GM12892 (cell line): Measurements from ENCODE around the gene PROP1. TPM values are rescaled to one million over a fixed set of nuclear protein-coding genes. Genes with fewer than 3 reads are reported as not detected.
"Not testable (repeated sequence)": the region's sequence is repeated elsewhere in the genome, so short reads cannot be mapped to it uniquely, and the experiment has no call there.

Source experiments
- DNase-seq: peaks from one replicate; pipeline ENCODE4 v3.0.0; 2011; ENCODE audit not compliant: insufficient read length
- FAIRE-seq: peaks from 2 replicates; lab custom pipeline; 2011; peaks lifted over from hg19 to GRCh38; lab: Jason Lieb, UNC
- POLR2A ChIP-seq: IDR thresholded peaks from 2 replicates; pipeline ENCODE4 v1.6.1; 2011; ENCODE audit warnings: low read depth, low read length, control low read depth
- POLR2AphosphoS5 ChIP-seq: IDR thresholded peaks from 2 replicates; pipeline ENCODE4 v1.6.1; 2011; ENCODE audit warnings: low read depth, low read length, control low read depth
- TAF1 ChIP-seq: IDR thresholded peaks from 2 replicates; pipeline ENCODE4 v1.6.1; 2011; ENCODE audit warnings: low read depth, mild to moderate bottlenecking, control low read depth, low read length, borderline replicate concordance
- polyA plus RNA-seq: library from polyadenylated mRNA; unstranded; fragments of >200 nt; gene quantifications from one replicate; pipeline ENCODE4 v1.2.1, GENCODE V29; 2012; ENCODE audit warnings: missing spikeins, inconsistent platforms; ENCODE audit not compliant: missing spikeins

Gene PROP1
- polyA plus RNA-seq: not detected

GRCh38 chr5:177995691-177996595 is at the start of gene PROP1:
TSS of gene PROP1 (minus strand) at chr5:177996242. CDS start at chr5:177995933, 309 bp downstream.
- DNase-seq (no peak), FAIRE-seq (no peak)
- no peak for TF ChIP-seq POLR2AphosphoS5

GRCh38 chr5:178019379-178020030 is 23.5 kb upstream of the PROP1 start:
- DNase-seq, FAIRE-seq: not testable (repeated sequence)

- DNase-seq, FAIRE-seq: not testable (repeated sequence)
Measured at GRCh38 chr5:178012758-178013157, 16.7 kb upstream of the PROP1 start.

- FAIRE-seq, DNase-seq: not testable (repeated sequence)
Measured at GRCh38 chr5:178011816-178012554, 15.9 kb upstream of the PROP1 start.

- not testable (repeated sequence) for FAIRE-seq
Measured at GRCh38 chr5:178007272-178007671, 11.2 kb upstream of the PROP1 start.

GRCh38 chr5:178006536-178007231 is 10.6 kb upstream of the PROP1 start:
- FAIRE-seq, DNase-seq: not testable (repeated sequence)

More at GRCh38 chr5:178007272-178007671, 11.2 kb upstream of the PROP1 start:
- not testable (repeated sequence) for DNase-seq

GRCh38 chr5:178006181-178006535 is 10.1 kb upstream of the PROP1 start:
- DNase-seq, FAIRE-seq: not testable (repeated sequence)

- no peak for TF ChIP-seq POLR2A
- no peak for TF ChIP-seq TAF1
- TF ChIP-seq POLR2AphosphoS5: no peak
- no peak for FAIRE-seq
- DNase-seq: no peak
Measured at GRCh38 chr5:177997846-177998245, 1.8 kb upstream of the PROP1 start.

- DNase-seq (no peak), FAIRE-seq (no peak)
- TF ChIP-seq POLR2AphosphoS5: no peak
- TF ChIP-seq POLR2A: no peak
- TF ChIP-seq TAF1: no peak
Measured at GRCh38 chr5:177997319-177997670, 1.3 kb upstream of the PROP1 start.

- no peak for DNase-seq
- no peak for FAIRE-seq
- TF ChIP-seq POLR2A (no peak), TAF1 (no peak), POLR2AphosphoS5 (no peak)
Measured at GRCh38 chr5:177996660-177997318, 747 bp upstream of the PROP1 start.

- FAIRE-seq (no peak), DNase-seq (no peak)
Measured at GRCh38 chr5:177994561-177995190, 1.4 kb downstream of the PROP1 start.

More at GRCh38 chr5:177994561-177995190, 1.4 kb downstream of the PROP1 start:
- TF ChIP-seq POLR2AphosphoS5 (no peak), TAF1 (no peak), POLR2A (no peak)
